ENCODE measurements around the gene CFAP410. TPM values are rescaled to one million over a fixed set of nuclear protein-coding genes. Genes with fewer than 3 reads are reported as not detected.
"Not testable (repeated sequence)": the region's sequence is repeated elsewhere in the genome, so short reads cannot be mapped to it uniquely, and the experiment has no call there.

CFAP410 gene
- total RNA-seq, 1 donor from 2014 or later, result 23.4 TPM

DNA sequence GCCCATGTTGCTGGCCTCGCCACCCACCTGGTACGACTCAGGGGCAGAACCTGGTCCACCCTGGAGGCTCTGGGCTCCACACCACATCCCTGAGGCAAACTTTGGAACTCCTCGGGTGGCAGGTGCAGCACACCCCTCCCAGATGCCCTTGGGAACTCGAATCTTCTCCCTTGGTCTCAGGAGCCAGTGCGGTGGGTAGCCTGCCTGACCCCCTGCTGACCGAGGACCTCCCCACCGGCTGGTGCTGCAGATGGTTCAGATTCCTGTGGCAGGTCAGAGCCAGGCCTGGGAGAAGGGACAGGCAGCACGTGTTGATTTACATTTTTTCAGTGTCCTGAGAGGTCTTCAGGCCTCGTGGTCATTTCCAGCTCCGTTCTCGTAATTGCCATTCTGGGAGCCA is 6.3 kb upstream of the CFAP410 start:
- no peak for DNase-seq (ENCODE audit: extremely low spot score, unreplicated experiment)
- TF ChIP-seq, protein P1, sequence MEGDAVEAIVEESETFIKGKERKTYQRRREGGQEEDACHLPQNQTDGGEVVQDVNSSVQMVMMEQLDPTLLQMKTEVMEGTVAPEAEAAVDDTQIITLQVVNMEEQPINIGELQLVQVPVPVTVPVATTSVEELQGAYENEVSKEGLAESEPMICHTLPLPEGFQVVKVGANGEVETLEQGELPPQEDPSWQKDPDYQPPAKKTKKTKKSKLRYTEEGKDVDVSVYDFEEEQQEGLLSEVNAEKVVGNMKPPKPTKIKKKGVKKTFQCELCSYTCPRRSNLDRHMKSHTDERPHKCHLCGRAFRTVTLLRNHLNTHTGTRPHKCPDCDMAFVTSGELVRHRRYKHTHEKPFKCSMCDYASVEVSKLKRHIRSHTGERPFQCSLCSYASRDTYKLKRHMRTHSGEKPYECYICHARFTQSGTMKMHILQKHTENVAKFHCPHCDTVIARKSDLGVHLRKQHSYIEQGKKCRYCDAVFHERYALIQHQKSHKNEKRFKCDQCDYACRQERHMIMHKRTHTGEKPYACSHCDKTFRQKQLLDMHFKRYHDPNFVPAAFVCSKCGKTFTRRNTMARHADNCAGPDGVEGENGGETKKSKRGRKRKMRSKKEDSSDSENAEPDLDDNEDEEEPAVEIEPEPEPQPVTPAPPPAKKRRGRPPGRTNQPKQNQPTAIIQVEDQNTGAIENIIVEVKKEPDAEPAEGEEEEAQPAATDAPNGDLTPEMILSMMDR (IDR thresholded peaks at IDR 0.05), result no peak
- no peaks in the 10 kb centered on the region for H3K36me3 Mint-ChIP-seq (ENCODE audit: unreplicated experiment)
- no peaks in the 10 kb centered on the region for H3K9me3 Mint-ChIP-seq (ENCODE audit: unreplicated experiment)
- no peak overlapping the region for H3K4me3 Mint-ChIP-seq (ENCODE audit: unreplicated experiment)
- no peak overlapping the region for H3K27ac Mint-ChIP-seq (ENCODE audit: unreplicated experiment)
- peaks cover under 1% of the 10 kb centered on the region for H3K4me1 Mint-ChIP-seq (ENCODE audit: unreplicated experiment)
- H3K27me3 Mint-ChIP-seq (ENCODE audit: unreplicated experiment), result no peaks in the 10 kb centered on the region

DNA sequence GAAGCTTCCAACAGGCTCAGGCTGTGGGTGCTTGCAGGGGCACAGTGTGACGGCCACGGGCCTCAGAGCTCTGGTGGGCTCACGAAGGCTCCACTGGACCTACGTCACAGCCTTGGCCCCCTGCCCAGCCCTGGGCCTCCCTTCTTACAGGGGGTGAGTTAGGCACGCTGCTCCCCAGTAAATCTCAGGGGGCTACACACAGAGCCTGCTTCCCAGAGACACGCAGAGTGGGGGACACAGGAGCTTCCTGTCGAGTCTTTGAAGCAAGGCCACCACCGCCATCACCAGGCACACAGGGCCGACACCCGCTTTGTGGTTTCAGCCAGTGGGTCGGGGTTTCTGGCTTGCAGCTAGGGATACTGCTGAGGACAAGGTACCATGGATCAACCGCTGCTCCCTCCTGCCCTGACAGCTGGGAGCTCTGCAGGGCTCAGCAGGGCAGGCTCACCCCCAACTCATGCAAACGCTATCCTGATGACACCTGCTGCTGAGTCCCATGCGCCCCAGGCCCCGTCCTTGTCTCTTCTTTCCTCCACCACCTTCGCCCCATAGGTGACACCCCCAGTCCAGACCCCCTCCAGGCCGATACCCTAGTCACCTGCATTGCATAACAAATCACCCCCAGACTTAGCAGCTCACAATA is 5.5 kb upstream of the CFAP410 start:
- Mint-ChIP-seq H3K36me3 (ENCODE audit: unreplicated experiment) (no peaks in the 10 kb centered on the region), H3K4me1 (ENCODE audit: unreplicated experiment) (peaks cover 5% of the 10 kb centered on the region), H3K27ac (ENCODE audit: unreplicated experiment) (no peak overlapping the region), H3K9me3 (ENCODE audit: unreplicated experiment) (no peaks in the 10 kb centered on the region), H3K27me3 (ENCODE audit: unreplicated experiment) (no peaks in the 10 kb centered on the region), H3K4me3 (ENCODE audit: unreplicated experiment) (no peak overlapping the region)
- no peak for DNase-seq (ENCODE audit: extremely low spot score, unreplicated experiment)
- TF ChIP-seq, protein P1 (IDR thresholded peaks at IDR 0.05), result no peak

DNA sequence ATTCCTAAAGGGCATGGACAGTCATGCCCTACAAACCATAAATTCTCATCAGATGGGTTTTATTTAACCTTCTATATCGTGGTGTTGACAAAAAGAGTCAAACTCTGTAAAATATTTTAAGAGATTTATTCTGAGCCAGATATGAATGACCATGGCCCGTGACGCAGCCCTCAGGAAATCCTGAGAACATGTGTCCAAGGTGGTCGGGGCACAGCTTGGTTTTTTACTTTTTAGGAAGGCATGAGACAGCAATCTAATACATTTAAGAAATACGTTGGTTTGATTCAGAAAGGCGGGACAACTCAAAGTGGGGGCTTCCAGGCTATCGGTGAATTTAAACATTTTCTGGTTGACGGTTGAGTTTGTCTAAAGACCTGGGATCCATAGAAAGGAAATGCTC is 3.8 kb upstream of the CFAP410 start:
- not testable (repeated sequence) for H3K4me3 Mint-ChIP-seq (ENCODE audit: unreplicated experiment); H3K9me3 Mint-ChIP-seq (ENCODE audit: unreplicated experiment); H3K27ac Mint-ChIP-seq (ENCODE audit: unreplicated experiment)

DNA sequence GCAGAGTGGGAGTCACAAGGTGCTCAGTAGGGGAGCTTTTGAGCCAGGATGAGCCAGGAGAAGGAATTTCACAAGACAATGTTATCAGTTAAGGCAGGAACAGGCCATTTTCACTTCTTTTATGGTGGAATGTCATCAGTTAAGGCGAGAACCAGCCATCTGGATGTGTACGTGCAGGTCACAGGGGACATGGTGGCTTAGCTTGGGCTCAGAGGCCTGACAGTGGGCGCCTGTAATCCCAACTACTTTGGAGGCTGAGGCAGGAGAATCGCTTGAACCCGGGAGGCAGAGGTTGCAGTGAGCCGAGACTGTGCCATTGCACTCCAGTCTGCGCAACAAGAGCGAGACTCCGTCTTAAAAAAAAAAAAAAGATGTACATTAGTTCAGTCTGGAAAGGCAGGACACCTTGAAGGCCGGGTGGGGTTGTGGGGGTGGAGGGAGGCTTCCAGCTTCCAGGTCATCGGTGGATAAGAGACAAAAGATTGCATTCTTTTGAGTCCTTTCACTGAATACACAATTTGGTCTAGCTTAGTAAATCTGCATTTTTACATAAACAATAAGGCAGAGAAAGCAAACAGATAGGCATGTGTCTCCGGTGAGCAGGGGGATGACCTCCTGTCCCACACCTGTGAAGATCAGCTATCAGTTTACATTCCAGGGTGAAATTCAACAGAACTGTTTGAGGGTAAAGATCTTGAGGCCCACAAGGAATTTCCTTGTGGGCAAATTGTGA is 2.7 kb upstream of the CFAP410 start:
- not testable (repeated sequence) for H3K27ac Mint-ChIP-seq (ENCODE audit: unreplicated experiment); H3K4me3 Mint-ChIP-seq (ENCODE audit: unreplicated experiment); H3K9me3 Mint-ChIP-seq (ENCODE audit: unreplicated experiment); DNase-seq (ENCODE audit: extremely low spot score, unreplicated experiment); H3K36me3 Mint-ChIP-seq (ENCODE audit: unreplicated experiment); H3K27me3 Mint-ChIP-seq (ENCODE audit: unreplicated experiment)
- peaks cover 19% of the 10 kb centered on the region for H3K4me1 Mint-ChIP-seq (ENCODE audit: unreplicated experiment)

More for the DNA sequence above, 3.8 kb upstream of the CFAP410 start:
- peaks cover 12% of the 10 kb centered on the region for H3K4me1 Mint-ChIP-seq (ENCODE audit: unreplicated experiment)
- not testable (repeated sequence) for H3K27me3 Mint-ChIP-seq (ENCODE audit: unreplicated experiment); DNase-seq (ENCODE audit: extremely low spot score, unreplicated experiment); H3K36me3 Mint-ChIP-seq (ENCODE audit: unreplicated experiment)

DNA sequence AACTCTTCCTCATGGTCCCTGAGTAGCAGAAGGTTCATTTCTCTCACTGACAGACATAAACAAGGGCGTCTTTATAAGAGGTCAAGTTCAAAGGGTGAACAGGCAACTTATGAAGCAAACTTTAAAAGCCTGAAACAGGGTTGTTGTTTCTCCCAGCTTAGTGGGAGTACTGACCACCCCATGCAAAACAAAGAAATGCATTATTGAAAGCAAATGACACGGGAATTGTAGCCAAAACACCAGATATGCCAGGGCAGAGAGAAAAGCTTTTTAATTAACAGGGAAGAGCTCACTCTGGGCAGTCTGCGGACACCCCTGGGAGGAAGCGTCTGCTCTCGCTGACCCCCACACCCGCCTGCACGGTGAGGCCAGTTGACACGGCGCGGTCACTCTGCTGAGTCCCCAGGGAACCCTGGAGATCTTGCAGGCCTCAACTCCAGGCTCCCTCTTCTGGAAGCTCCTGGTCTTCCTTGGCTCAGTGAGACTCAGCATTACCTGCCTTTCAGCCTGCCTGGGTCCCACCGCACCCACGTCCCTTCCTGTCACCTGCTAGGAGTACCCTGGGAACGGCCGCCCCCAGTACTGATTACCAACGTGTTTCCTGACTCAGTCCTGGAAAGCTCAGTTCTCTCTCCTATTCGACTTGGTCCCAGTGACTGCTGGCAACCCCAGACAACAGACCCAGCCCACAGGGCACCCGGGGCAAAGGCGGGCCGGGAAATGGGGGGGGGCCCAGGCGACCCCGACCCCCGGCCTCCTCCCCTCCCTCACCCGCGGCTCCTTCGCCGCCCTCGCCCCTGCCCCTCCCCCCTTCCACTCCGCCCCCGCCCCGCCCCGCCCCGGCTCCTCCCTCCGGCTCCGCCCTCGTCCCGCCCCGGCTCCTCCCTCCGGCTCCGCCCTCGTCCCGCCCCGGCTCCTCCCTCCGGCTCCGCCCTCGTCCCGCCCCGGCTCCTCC is 972 bp downstream of the CFAP410 start:
- TF ChIP-seq, protein P1 (IDR thresholded peaks at IDR 0.05), result peak; percentile 58
- no peaks in the 10 kb centered on the region for H3K9me3 Mint-ChIP-seq (ENCODE audit: unreplicated experiment)
- H3K27ac Mint-ChIP-seq (ENCODE audit: unreplicated experiment), result peak overlapping the region; percentile 73
- no peaks in the 10 kb centered on the region for H3K27me3 Mint-ChIP-seq (ENCODE audit: unreplicated experiment)
- peaks cover 19% of the 10 kb centered on the region for H3K4me1 Mint-ChIP-seq (ENCODE audit: unreplicated experiment)
- peak overlapping the region; percentile 72 for H3K4me3 Mint-ChIP-seq (ENCODE audit: unreplicated experiment)
- H3K36me3 Mint-ChIP-seq (ENCODE audit: unreplicated experiment), result no peaks in the 10 kb centered on the region
- DNase-seq (ENCODE audit: extremely low spot score, unreplicated experiment), result no peak
